Parietal lobe (tissue), 2 donors: Measurements from ENCODE around the gene NCKAP5L. TPM values are rescaled to one million over a fixed set of nuclear protein-coding genes. Genes with fewer than 3 reads are reported as not detected.

ENCODE experiments used
- small RNA-seq: library from RNA; depleted of rRNA; stranded (forward); fragments of <200 nt; gene quantifications from one replicate; pipeline ENCODE3, GENCODE V24; 2014; ENCODE audit warnings: low replicate concordance
- total RNA-seq: library from RNA; depleted of rRNA; stranded (reverse); fragments of >200 nt; gene quantifications from one replicate; pipeline ENCODE4 v1.2.3, GENCODE V29; 2014

Gene NCKAP5L
- total RNA-seq = 25.0 TPM

GRCh38 chr12:49828133-49829091 lies at the start of gene NCKAP5L:
Gene NCKAP5L, minus strand, starts transcription at chr12:49828413. Its CDS starts 24,369 bp downstream, at chr12:49804044.

GRCh38 chr12:49842519-49843352 lies 14.5 kb upstream of the NCKAP5L start, which contains the start of gene BCDIN3D:
Gene BCDIN3D, minus strand, starts transcription at chr12:49843106. Its CDS starts 19 bp downstream, at chr12:49843087.

Small RNA genes lying within 50 kb of the gene (small RNA-seq; reads per million reads assigned to genes)
- not detected for gene LSM6P2

Other genes starting within 250 kb of the NCKAP5L start
- not detected for gene FAM186B, start 222.8 kb downstream of the NCKAP5L start, total RNA-seq
- 36.6 TPM for gene PRPF40B, start 204.9 kb downstream of the NCKAP5L start, total RNA-seq
- 18.8 TPM for gene FMNL3, start 121.0 kb downstream of the NCKAP5L start, total RNA-seq
- 244 TPM for gene TMBIM6, start 86.9 kb downstream of the NCKAP5L start, total RNA-seq
- 7.2 TPM for gene BCDIN3D, start 14.7 kb upstream of the NCKAP5L start, total RNA-seq
- 37.2 TPM for gene FAIM2, start 75.5 kb upstream of the NCKAP5L start, total RNA-seq
- gene AQP2, start 122.3 kb upstream of the NCKAP5L start, total RNA-seq = not detected
- gene AQP5, start 133.5 kb upstream of the NCKAP5L start, total RNA-seq = 0.63 TPM
- gene AQP6, start 144.5 kb upstream of the NCKAP5L start, total RNA-seq = 0.31 TPM
- 28.5 TPM for gene RACGAP1, start 197.1 kb upstream of the NCKAP5L start, total RNA-seq
- 37.6 TPM for gene ASIC1, start 229.2 kb upstream of the NCKAP5L start, total RNA-seq